Vagina (tissue), 2 donors: Measurements from ENCODE around the gene GRM3.

Source experiments
- CTCF ChIP-seq, 3 experiments: fragments of 450-650 bp in 2 of 3; fragments of 200-600 bp in 1 of 3; sonication (generic) in 1 of 3; IDR thresholded peaks; one replicate each; pipeline ENCODE4 v1.5.1; 2017 to 2019; ENCODE audit warnings: antibody characterized with exemption in 3 of 3, mild to moderate bottlenecking in 2 of 3, moderate library complexity in 2 of 3
- POLR2A ChIP-seq, 2 donors: fragments of 450-650 bp; IDR thresholded peaks; one replicate each; pipeline ENCODE4 v1.6.1; 2017; ENCODE audit warnings: antibody characterized with exemption in 2 of 2, mild to moderate bottlenecking in 2 of 2, moderate library complexity in 2 of 2
- POLR2AphosphoS5 ChIP-seq, 2 donors: sonication (generic); formaldehyde crosslinking; IDR thresholded peaks; one replicate each; pipeline ENCODE4 v1.9.0; 2017; ENCODE audit warnings: antibody characterized with exemption in 2 of 2, mild to moderate bottlenecking in 2 of 2, low read depth in 1 of 2; ENCODE audit not compliant: insufficient read depth in 1 of 2

DNA sequence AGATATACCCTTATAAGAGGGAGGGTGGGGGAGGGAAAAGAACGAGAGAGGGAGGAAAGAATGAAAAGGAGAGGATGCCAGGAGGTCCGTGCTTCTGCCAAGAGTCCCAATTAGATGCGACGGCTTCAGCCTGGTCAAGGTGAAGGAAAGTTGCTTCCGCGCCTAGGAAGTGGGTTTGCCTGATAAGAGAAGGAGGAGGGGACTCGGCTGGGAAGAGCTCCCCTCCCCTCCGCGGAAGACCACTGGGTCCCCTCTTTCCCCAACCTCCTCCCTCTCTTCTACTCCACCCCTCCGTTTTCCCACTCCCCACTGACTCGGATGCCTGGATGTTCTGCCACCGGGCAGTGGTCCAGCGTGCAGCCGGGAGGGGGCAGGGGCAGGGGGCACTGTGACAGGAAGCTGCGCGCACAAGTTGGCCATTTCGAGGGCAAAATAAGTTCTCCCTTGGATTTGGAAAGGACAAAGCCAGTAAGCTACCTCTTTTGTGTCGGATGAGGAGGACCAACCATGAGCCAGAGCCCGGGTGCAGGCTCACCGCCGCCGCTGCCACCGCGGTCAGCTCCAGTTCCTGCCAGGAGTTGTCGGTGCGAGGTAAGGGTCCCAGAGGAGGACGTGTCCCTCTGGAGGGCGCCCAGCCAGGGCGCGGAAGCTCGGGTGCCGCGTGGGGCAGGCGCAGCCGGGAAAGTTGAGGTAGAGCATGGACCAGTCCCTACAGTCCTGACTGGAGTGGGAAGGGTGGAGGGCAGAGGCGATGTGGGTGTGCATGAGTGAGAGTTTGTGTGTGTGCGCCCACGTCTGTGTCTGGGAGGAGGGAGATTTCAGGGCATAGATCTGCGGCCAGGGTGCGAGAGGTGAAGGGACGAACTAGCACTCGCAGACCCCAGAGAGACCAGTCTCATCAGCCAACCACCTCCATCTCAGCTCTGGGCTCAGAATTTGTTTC lies 844 bp downstream of the GRM3 start:
- no peak for TF ChIP-seq CTCF (IDR thresholded peaks at IDR 0.05)
- no peak for TF ChIP-seq POLR2AphosphoS5 (IDR thresholded peaks at IDR 0.05; ENCODE audit: insufficient read depth in 1 of 2, low read depth in 1 of 2)
- TF ChIP-seq POLR2A (IDR thresholded peaks at IDR 0.05): no peak
